Esophagus squamous epithelium (tissue), 4 donors: ENCODE results near the gene NTN5.

Experiments
- CTCF ChIP-seq, 6 experiments: fragments of 450-650 bp in 4 of 6; fragments of 200-600 bp in 2 of 6; sonication (generic) in 2 of 6; IDR thresholded peaks; one replicate each; pipeline ENCODE4 v1.5.1; 2016 to 2019; ENCODE audit warnings: antibody characterized with exemption in 6 of 6, mild to moderate bottlenecking in 4 of 6, moderate library complexity in 4 of 6
- POLR2A ChIP-seq, 4 donors: fragments of 450-650 bp; IDR thresholded peaks; one replicate each; pipeline ENCODE4 v1.6.1; 2017; ENCODE audit warnings: antibody characterized with exemption in 4 of 4, mild to moderate bottlenecking in 4 of 4, moderate library complexity in 3 of 4

DNA sequence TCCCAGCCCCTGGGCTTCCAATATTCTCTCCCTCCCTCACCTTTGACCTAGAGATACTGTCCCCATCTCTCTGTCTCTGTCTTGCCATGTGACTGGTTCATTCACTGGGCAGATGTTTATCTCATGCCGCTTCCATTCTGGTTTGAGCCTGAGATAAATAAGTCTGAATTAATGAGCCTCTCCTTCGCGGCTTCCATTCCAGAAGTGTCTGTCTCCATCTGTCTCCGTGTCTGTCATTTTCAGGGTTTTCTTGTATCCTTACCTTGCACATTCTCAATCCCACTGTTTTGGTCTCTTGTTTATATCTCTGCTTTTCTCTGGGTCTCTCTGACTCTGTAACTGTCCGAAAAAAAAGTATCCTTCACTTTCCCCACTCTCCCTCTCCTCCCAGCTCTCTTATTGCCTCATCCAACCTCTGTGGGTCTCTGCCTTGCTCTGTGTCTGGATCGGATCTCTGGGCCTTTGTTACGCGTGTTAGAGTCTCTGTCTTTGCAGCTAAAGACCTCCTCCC lies 49.2 kb downstream of the NTN5 start:
- TF ChIP-seq CTCF (IDR thresholded peaks at IDR 0.05) (no peak), POLR2A (IDR thresholded peaks at IDR 0.05) (no peak)
